GM15510 (cell line): ENCODE results near the gene ERMARD.
A peak's percentile ranks its signal among the peaks of the same experiment; 100 is the strongest.

Experiments used
- POLR2A ChIP-seq: IDR thresholded peaks from 3 replicates; pipeline ENCODE4 v1.6.1; 2011; ENCODE audit warnings: borderline replicate concordance; ENCODE audit not compliant: insufficient read length; ENCODE audit errors: extremely low read depth

Gene ERMARD

GRCh38 chr6:169724494-169725124, 26.8 kb upstream of the ERMARD start, which contains the start of gene PHF10:
Gene PHF10, minus strand, starts transcription at chr6:169724500. Its CDS starts 569 bp downstream, at chr6:169723931.
- peak; percentile 39 for TF ChIP-seq POLR2A

DNA sequence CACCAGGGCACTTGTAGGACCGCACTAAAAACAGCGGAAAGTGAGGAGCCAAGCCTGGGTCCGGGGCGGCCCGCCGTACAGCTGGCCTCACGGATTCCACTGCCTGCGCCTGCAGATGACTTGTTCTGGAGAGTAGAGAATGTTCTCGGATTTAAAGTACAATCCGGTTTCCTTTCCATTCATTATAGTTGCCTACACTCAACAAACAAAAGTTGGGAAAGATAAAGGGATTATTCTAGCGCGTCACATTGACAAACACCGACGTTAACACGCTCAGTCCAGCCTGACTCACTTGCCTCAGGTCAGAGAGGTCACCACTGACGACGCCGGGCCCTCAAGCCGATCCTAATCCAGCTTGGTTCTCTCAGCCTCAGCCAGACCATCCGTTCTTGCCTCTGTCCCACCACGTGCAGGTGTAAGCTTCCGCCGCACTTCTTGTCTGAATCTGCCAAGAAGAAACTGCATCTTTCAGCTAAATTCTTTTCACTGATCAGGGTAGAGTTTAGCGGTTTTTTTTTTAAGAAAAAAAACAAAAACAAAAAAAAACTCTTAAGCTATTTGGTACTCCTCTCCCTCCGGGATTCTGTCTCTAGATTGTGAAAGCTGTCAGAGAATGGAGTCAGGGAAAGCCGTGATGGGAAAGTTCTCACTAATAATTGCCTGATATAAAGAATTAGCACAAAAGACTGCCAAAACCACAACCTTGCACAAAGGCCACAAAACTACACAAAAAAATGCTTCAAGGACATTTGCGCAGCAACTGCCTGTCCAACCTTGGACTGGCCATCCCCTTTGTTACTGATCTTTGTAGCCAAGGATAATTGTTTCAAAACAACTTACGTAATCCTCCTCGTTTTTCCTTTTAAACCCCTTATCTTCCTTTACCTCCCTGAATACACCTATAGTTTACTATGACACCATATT, 26.0 kb upstream of the ERMARD start:
- TF ChIP-seq POLR2A, result no peak

DNA sequence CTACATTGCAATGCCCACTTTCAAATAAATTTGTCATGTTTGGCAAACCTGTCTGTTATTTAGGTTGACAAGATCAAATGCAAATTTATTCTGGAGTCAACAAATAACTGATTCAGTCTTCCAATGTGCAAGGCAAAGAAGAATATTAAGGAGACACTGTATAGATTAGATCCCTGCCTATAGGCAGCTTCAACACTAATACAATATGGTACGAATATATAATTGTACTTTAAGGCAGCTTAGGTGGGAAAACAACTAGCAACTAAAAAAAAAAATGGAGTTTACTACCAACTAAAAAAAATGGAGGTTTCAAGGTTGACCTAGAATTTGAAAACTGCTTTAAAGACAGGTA, 25.4 kb upstream of the ERMARD start:
- TF ChIP-seq POLR2A, result no peak

DNA sequence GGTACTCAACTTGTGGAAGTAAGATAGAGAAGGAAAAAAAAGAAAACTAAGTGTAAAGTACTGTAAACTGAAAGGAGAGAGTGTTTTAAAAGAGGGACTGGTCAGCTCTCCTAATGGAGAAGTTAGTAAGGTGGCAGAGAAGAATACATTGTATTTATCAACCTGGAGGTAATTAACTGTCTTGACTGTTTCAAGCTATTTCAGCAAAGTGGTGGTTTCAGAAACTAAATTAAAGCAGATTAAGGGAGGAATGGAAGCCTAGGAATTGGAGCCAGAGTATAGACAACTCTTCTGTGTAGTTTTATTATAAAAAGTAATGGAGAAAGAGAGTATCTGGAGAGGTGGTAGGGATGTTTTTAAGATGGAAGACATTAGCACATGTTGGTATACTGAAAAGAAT, 24.5 kb upstream of the ERMARD start:
- no peak for TF ChIP-seq POLR2A

- no peak for TF ChIP-seq POLR2A
Measured at GRCh38 chr6:169729961-169730360, 21.5 kb upstream of the ERMARD start.

GRCh38 chr6:169738204-169738975, 13.0 kb upstream of the ERMARD start:
- no peak for TF ChIP-seq POLR2A

DNA sequence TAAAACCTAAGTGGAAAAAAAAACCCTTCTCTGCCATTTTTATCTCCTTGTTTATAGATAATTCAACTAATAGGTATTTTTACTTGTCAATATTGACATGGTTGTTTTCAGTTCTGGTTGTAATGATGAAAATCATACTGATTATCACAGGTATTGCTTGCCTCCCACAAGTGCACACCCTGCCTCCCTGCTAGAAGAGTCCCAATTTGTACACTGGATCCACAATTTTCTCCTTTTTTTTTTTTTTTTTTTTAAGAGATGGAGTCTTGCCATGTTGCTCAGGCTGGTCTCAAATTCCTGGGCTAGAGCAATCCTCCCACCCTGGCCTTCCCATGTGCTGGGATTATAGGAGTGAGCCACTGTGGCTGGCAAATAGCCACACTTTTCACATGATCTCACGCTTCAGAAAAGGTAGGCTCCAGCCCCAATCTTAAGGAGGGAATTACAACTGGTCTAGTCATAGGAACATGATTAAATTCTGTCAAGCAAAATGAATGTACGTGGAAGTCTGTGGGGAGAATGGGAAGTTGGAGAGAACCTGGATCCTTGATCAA, 12.4 kb upstream of the ERMARD start:
- no peak for TF ChIP-seq POLR2A

- no peak for TF ChIP-seq POLR2A
Measured at GRCh38 chr6:169741344-169741743, 10.1 kb upstream of the ERMARD start.

DNA sequence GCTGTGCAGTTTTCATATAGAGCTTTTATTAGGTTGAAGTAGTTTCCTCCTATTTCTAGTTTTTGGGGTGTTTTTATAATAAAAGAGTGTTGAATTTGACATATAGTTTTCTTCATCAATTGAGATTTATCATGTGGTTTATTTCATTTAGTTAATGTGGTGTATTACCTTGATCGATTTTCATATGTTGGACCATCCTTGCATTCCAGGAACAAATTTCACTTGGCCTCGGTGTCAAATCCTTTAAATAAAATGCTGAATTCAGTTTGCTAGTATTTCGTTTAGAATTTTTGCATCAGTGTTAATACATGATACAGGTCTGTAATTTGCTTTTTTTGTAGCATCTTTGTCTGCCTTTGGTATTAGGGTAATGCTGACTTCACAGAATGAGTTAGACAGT, 6.0 kb upstream of the ERMARD start:
- TF ChIP-seq POLR2A, result no peak

GRCh38 chr6:169746556-169746955, 4.9 kb upstream of the ERMARD start:
- TF ChIP-seq POLR2A, result no peak

GRCh38 chr6:169752074-169752623, 727 bp downstream of the ERMARD start:
- no peak for TF ChIP-seq POLR2A

GRCh38 chr6:169755162-169755561, 3.7 kb downstream of the ERMARD start:
- no peak for TF ChIP-seq POLR2A

- no peak for TF ChIP-seq POLR2A
Measured at GRCh38 chr6:169763308-169763707, 11.9 kb downstream of the ERMARD start.

DNA sequence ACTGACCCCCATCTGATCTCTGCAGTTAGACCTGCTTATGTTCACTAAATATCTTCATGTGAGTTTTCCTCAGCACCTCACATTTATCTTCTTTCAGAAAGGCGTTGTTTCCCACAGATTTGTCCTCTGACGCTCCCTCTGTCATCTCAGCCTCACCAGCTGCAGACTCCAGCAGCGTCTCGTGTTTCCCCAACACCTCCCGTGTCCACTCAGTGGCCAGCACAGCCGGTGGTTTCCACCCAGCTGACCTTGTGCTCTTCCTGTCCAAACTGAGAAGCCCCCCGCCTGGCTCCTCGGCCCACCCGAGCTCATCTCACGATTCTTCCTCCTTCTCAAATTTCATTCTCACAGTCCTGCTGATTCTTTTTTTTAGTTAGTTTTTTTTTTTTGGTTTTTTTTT, 12.5 kb downstream of the ERMARD start:
- TF ChIP-seq POLR2A, result no peak

- no peak for TF ChIP-seq POLR2A
Measured at GRCh38 chr6:169766232-169766631, 14.8 kb downstream of the ERMARD start.

- no peak for TF ChIP-seq POLR2A
Measured at GRCh38 chr6:169766921-169767736, 15.7 kb downstream of the ERMARD start.
